Ishikawa (cell line): ENCODE results near the gene GOLT1B.

Experiments used
- CEBPB ChIP-seq: IDR thresholded peaks from 2 replicates; pipeline ENCODE4 v1.6.1; 2012
- CREB1 ChIP-seq: IDR thresholded peaks from 2 replicates; pipeline ENCODE4 v1.6.1; 2012; ENCODE audit warnings: low read depth
- EGR1 ChIP-seq: IDR thresholded peaks from 2 replicates; pipeline ENCODE4 v1.6.1; 2012
- EP300 ChIP-seq: IDR thresholded peaks from 2 replicates; pipeline ENCODE4 v1.6.1; 2012; ENCODE audit warnings: borderline replicate concordance
- FOXM1 ChIP-seq: IDR thresholded peaks from 2 replicates; pipeline ENCODE4 v1.6.1; 2012; ENCODE audit warnings: low read depth, borderline replicate concordance
- NFIC ChIP-seq: IDR thresholded peaks from 2 replicates; pipeline ENCODE4 v1.6.1; 2012
- RAD21 ChIP-seq: IDR thresholded peaks from 2 replicates; pipeline ENCODE4 v1.6.1; 2012; ENCODE audit warnings: low read depth
- TAF1 ChIP-seq: IDR thresholded peaks from 2 replicates; pipeline ENCODE4 v1.6.1; 2012; ENCODE audit warnings: low read depth, mild to moderate bottlenecking
- TCF12 ChIP-seq: IDR thresholded peaks from 2 replicates; pipeline ENCODE4 v1.6.1; 2012; ENCODE audit warnings: low read depth
- TEAD4 ChIP-seq: IDR thresholded peaks from 2 replicates; pipeline ENCODE4 v1.6.1; 2012
- YY1 ChIP-seq: IDR thresholded peaks from 2 replicates; pipeline ENCODE4 v1.6.1; 2012; ENCODE audit warnings: low read depth
- ZBTB7A ChIP-seq: IDR thresholded peaks from 2 replicates; pipeline ENCODE4 v1.6.1; 2012; ENCODE audit warnings: low read depth
- TF ChIP-seq, protein P1 (sequence below): IDR thresholded peaks from 2 replicates; pipeline ENCODE4 v1.6.1; 2012
- TF ChIP-seq, protein P2 (sequence below): IDR thresholded peaks from 2 replicates; pipeline ENCODE4 v1.6.1; 2012
- TF ChIP-seq, protein P3 (sequence below): IDR thresholded peaks from 2 replicates; pipeline ENCODE4 v1.6.1; 2012; ENCODE audit warnings: low read depth, mild to moderate bottlenecking

Gene GOLT1B

DNA sequence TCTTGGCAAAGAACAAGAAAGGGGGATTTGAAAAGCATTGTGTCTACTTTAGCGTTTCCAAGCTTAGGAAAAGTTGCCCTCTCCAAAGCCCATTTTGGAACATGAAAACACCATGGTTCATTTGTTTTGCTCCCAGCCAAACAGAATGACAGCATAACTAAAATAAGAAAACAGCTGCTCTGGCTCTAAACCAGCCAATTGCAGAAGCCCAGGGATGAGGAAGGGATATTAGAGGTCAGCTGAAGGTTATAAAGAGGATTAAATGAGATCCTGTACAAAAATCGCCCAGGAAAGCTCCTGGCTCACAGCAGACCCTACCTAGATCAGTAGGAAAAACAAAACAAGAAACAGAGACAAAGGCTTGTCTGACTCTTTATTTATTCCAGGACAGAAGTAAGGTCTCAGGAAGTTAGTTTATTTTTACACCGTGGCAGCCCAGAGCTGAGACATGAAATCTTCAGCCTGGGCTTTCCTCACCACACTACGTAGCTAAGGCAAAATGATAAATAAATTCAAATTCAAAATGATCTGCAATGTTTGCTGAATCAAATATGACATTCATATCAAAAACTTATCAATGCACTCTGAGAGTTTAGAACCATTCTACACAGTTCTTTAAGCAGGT, 50.4 kb downstream of the GOLT1B start:
- no peak for TF ChIP-seq ZBTB7A
- TF ChIP-seq, protein P1, sequence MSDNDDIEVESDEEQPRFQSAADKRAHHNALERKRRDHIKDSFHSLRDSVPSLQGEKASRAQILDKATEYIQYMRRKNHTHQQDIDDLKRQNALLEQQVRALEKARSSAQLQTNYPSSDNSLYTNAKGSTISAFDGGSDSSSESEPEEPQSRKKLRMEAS = no peak
- no peak for TF ChIP-seq CEBPB
- TF ChIP-seq FOXM1 = no peak
- TF ChIP-seq, protein P2, sequence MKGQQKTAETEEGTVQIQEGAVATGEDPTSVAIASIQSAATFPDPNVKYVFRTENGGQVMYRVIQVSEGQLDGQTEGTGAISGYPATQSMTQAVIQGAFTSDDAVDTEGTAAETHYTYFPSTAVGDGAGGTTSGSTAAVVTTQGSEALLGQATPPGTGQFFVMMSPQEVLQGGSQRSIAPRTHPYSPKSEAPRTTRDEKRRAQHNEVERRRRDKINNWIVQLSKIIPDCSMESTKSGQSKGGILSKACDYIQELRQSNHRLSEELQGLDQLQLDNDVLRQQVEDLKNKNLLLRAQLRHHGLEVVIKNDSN = no peak
- TF ChIP-seq RAD21 = no peak
- TF ChIP-seq, protein P3, sequence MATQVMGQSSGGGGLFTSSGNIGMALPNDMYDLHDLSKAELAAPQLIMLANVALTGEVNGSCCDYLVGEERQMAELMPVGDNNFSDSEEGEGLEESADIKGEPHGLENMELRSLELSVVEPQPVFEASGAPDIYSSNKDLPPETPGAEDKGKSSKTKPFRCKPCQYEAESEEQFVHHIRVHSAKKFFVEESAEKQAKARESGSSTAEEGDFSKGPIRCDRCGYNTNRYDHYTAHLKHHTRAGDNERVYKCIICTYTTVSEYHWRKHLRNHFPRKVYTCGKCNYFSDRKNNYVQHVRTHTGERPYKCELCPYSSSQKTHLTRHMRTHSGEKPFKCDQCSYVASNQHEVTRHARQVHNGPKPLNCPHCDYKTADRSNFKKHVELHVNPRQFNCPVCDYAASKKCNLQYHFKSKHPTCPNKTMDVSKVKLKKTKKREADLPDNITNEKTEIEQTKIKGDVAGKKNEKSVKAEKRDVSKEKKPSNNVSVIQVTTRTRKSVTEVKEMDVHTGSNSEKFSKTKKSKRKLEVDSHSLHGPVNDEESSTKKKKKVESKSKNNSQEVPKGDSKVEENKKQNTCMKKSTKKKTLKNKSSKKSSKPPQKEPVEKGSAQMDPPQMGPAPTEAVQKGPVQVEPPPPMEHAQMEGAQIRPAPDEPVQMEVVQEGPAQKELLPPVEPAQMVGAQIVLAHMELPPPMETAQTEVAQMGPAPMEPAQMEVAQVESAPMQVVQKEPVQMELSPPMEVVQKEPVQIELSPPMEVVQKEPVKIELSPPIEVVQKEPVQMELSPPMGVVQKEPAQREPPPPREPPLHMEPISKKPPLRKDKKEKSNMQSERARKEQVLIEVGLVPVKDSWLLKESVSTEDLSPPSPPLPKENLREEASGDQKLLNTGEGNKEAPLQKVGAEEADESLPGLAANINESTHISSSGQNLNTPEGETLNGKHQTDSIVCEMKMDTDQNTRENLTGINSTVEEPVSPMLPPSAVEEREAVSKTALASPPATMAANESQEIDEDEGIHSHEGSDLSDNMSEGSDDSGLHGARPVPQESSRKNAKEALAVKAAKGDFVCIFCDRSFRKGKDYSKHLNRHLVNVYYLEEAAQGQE = no peak
- TF ChIP-seq TAF1 = no peak
- TF ChIP-seq TEAD4 = no peak
- no peak for TF ChIP-seq CREB1

DNA sequence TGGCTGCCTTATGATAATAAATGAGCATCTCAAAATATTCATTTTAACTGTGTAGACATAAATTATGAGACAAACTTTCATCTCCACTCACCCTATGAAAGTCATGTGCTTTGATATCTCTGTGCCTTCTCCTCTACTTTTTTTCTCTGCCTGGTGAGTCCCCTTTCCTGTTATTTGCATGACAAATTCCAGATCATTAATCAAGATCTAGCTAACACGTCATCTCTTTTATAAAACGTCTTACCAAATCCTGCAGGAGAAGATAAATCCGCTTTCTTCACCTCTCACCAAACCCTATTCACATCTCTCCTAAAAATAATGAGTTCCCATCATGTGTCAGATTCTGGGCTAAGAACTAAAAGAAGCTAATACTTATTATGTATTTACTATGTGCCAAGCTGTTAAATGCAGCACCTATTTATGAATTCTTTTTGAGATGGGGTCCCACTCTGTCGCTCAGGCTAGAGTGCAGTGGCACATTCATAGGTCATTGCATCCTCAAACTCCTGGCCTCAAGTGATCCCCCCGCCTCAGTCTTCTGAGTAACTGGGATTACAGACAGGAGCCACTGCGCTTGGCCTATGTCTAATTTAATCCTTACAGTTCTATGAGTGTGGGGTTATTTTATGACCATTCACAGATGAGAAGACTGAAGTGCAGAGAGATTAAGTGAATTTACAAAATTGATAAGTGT, 51.2 kb downstream of the GOLT1B start:
- TF ChIP-seq EGR1 (no peak), NFIC (no peak), TEAD4 (no peak), YY1 (no peak)
- TF ChIP-seq, protein P2 = no peak

DNA sequence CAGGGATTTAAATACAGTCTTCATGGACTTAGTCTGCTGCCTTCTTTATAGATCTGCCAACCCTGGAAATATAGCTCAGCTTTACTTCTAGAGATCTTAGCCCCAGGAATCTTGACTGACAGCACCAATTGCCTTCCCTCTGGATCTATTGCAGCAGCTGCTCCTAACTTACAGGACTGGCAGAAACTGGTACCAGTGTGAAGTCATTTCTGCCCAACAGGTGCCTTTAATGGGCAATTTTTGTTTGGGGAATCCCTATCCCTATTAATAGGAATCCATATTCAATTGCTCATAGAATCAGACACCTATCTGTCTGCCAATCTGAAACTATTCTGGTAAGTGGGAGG, 51.7 kb downstream of the GOLT1B start:
- TF ChIP-seq EP300 (no peak), TCF12 (no peak), TAF1 (no peak), CREB1 (no peak), TEAD4 (no peak), CEBPB (no peak), FOXM1 (no peak), NFIC (no peak), YY1 (no peak), RAD21 (no peak)
- TF ChIP-seq, protein P2 = no peak
- TF ChIP-seq, protein P1 = no peak

DNA sequence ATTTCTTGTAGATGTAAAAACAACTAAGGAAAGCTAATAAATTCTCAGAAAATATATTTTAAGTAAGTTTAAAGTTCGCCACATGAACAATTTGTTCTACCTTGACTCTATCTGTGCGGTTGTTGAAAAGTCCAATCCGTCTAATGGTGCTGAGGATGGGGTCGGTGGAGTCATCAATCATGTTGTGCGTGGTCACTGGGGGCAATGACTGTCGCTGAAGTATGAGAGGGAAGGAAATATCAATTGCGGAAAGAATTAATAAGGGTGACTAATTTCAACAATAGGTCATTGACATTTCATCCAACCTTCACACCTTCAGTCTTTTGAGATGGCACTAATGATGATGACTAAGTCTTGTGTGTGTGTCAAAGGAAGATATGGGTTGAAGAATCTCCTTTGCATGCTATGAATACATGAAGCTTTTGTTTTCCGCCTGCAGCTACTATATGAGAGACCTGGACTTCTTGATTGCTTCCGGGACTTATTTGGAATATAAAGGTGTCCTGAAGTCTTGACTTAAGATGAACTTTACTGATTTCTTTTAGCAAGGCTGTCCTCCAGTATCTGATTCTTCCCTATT, 56.6 kb downstream of the GOLT1B start:
- TF ChIP-seq CREB1 (no peak), TAF1 (no peak), CEBPB (no peak), EP300 (no peak)
- TF ChIP-seq, protein P2 = no peak

DNA sequence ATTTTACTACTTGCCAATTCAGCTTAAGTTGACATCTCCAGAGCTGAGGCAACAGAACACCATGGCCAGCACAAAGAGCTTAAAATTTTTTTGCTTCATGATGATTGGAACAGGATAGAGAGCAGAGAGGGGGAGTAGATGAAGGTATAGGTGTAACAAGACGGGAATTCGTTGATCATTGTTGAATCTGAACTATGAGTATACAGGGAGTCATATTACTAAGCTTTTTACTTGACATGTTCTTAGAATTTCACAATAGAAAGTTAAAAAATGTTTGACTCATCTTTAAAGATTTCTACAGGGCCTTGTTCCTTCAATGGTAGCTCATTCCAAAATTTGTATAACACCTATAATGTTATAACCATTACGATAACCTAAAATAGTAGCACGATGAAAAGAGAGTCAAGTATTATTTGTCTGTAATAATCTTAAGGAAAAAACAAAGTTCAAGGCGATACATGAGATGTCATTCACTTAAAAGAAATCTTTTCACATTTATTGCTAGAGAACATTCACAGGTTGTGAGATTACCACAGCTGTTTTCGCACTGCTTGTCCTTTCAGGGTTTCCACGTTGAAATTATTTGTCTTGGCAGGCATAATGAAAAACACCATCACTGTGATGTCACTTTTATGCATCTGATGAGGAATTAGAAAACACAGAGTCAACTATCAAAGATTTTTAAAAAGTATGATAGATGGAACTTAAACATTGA, 58.4 kb downstream of the GOLT1B start:
- no peak for TF ChIP-seq EP300
- no peak for TF ChIP-seq RAD21
- no peak for TF ChIP-seq TCF12
- TF ChIP-seq, protein P3 = no peak
- TF ChIP-seq TAF1 = no peak
- TF ChIP-seq CREB1 = no peak
- TF ChIP-seq CEBPB = no peak
- TF ChIP-seq EGR1 = no peak
- no peak for TF ChIP-seq YY1
- no peak for TF ChIP-seq TEAD4
- TF ChIP-seq, protein P2 = no peak
- no peak for TF ChIP-seq FOXM1
- TF ChIP-seq, protein P1 = no peak
- TF ChIP-seq ZBTB7A = no peak
- no peak for TF ChIP-seq NFIC
